WTC11 (cell line): ENCODE data around the gene RPL10. TPM values are rescaled to one million over a fixed set of nuclear protein-coding genes. Genes with fewer than 3 reads are reported as not detected.

ENCODE experiments used
- ATAC-seq: fragments of 200-7000 bp; cut with Tn5 transposase; 2 replicates; pipeline ENCODE4 v1.10.0; 2021; ENCODE audit warnings: mild to moderate bottlenecking, moderate library complexity
- Bru-seq: library from RNA; stranded (reverse); fragments of 400-500 nt; gene quantifications from one replicate; lab custom pipeline; 2021; lab: Mats Ljungman, UMichigan
- CTCF ChIA-PET: fragments of 300-600 bp; sonication (Branson Sonifier 250); formaldehyde crosslinking; loops from one replicate; lab custom pipeline; 2021; ENCODE audit warnings: antibody characterized with exemption; lab: Charles Lee
- POLR2A ChIA-PET: fragments of 350-600 bp; sonication (Branson Sonifier 250); formaldehyde crosslinking; loops from one replicate; lab custom pipeline; 2021; ENCODE audit warnings: antibody characterized with exemption; lab: Charles Lee
- DNase-seq: peaks from one replicate; pipeline ENCODE4 v3.0.0; 2021; ENCODE audit warnings: low spot score
- H3K27ac Mint-ChIP-seq: 2 replicates; pipeline ENCODE4 v1.8.0; 2021; ENCODE audit warnings: mixed read lengths
- H3K27me3 Mint-ChIP-seq: 2 replicates; pipeline ENCODE4 v1.8.0; 2021; ENCODE audit warnings: low read depth, mild to moderate bottlenecking, moderate library complexity, mixed read lengths
- H3K36me3 Mint-ChIP-seq: 2 replicates; pipeline ENCODE4 v1.8.0; 2021; ENCODE audit warnings: mixed read lengths
- H3K4me1 Mint-ChIP-seq: 2 replicates; pipeline ENCODE4 v1.8.0; 2022; ENCODE audit warnings: mixed read lengths
- H3K4me3 Mint-ChIP-seq: 2 replicates; pipeline ENCODE4 v1.8.0; 2021; ENCODE audit warnings: mild to moderate bottlenecking, moderate library complexity, mixed read lengths
- H3K9me3 Mint-ChIP-seq: 2 replicates; pipeline ENCODE4 v1.8.0; 2021; ENCODE audit warnings: mixed read lengths
- AFF4 ChIP-seq: sonication (generic); formaldehyde crosslinking; IDR thresholded peaks from 2 replicates; pipeline ENCODE4 v1.8.1; 2023; ENCODE audit warnings: mild to moderate bottlenecking, missing genetic modification reagents, borderline replicate concordance
- ATF1 ChIP-seq: sonication (generic); formaldehyde crosslinking; IDR thresholded peaks from 2 replicates; pipeline ENCODE4 v1.8.1; 2023; ENCODE audit warnings: mild to moderate bottlenecking, moderate library complexity, missing genetic modification reagents
- EMX1 ChIP-seq: fragments of 250-450 bp; sonication (Bioruptor Pico); IDR thresholded peaks from 2 replicates; pipeline ENCODE4 v1.8.0; 2021; ENCODE audit warnings: mild to moderate bottlenecking
- IRF1 ChIP-seq: sonication (generic); formaldehyde crosslinking; IDR thresholded peaks from 2 replicates; pipeline ENCODE4 v1.8.0; 2023; ENCODE audit warnings: missing genetic modification reagents
- JAZF1 ChIP-seq: fragments of 250-450 bp; sonication (Bioruptor Pico); IDR thresholded peaks from 2 replicates; pipeline ENCODE4 v1.9.0; 2021; ENCODE audit warnings: moderate library complexity, mild to moderate bottlenecking, inconsistent platforms
- NFE2L1 ChIP-seq: sonication (generic); formaldehyde crosslinking; IDR thresholded peaks from 2 replicates; pipeline ENCODE4 v1.8.1; 2023; ENCODE audit warnings: missing genetic modification reagents
- NR1H2 ChIP-seq: sonication (generic); formaldehyde crosslinking; IDR thresholded peaks from 2 replicates; pipeline ENCODE4 v1.9.0; 2021; ENCODE audit warnings: mild to moderate bottlenecking, moderate library complexity, missing genetic modification reagents
- TCF7 ChIP-seq: sonication (generic); formaldehyde crosslinking; IDR thresholded peaks from 2 replicates; pipeline ENCODE4 v1.8.0; 2022; ENCODE audit warnings: mild to moderate bottlenecking, low read depth, missing genetic modification reagents, moderate library complexity
- ZNF121 ChIP-seq: sonication (generic); formaldehyde crosslinking; IDR thresholded peaks from 2 replicates; pipeline ENCODE4 v1.8.0; 2023; ENCODE audit warnings: missing genetic modification reagents
- ZNF232 ChIP-seq: sonication (generic); formaldehyde crosslinking; IDR thresholded peaks from 2 replicates; pipeline ENCODE4 v1.8.0; 2022; ENCODE audit warnings: mild to moderate bottlenecking, missing genetic modification reagents
- ZNF396 ChIP-seq: fragments of 250-450 bp; sonication (Bioruptor Pico); IDR thresholded peaks from 2 replicates; pipeline ENCODE4 v1.8.0; 2021; ENCODE audit warnings: mild to moderate bottlenecking, moderate library complexity, borderline replicate concordance
- ZNF532 ChIP-seq: fragments of 250-450 bp; sonication (Bioruptor Pico); IDR thresholded peaks from 2 replicates; pipeline ENCODE4 v1.9.0; 2021; ENCODE audit warnings: mild to moderate bottlenecking, borderline replicate concordance
- long read RNA-seq, 3 experiments: library from RNA in 1 of 3; library from capped mRNA in 1 of 3; library from polyadenylated mRNA in 1 of 3; unstranded in 2 of 3; stranded (forward) in 1 of 3; transcript quantifications; one replicate each; pipeline ENCODE4 v2.0.0, GENCODE V29; 2021
- total RNA-seq: library from RNA; stranded (reverse); gene quantifications from 3 replicates; pipeline ENCODE4 v1.2.3, GENCODE V29; 2021
- TF ChIP-seq, protein P1 (sequence below): sonication (generic); formaldehyde crosslinking; IDR thresholded peaks from 2 replicates; pipeline ENCODE4 v1.8.0; 2022; ENCODE audit warnings: mild to moderate bottlenecking, missing genetic modification reagents
- TF ChIP-seq, protein P2 (sequence below): fragments of 250-450 bp; sonication (Bioruptor Pico); IDR thresholded peaks from 2 replicates; pipeline ENCODE4 v1.9.0; 2021; ENCODE audit warnings: mild to moderate bottlenecking
- TF ChIP-seq, protein P3 (sequence below): sonication (generic); formaldehyde crosslinking; IDR thresholded peaks from 2 replicates; pipeline ENCODE4 v1.8.1; 2023; ENCODE audit warnings: mild to moderate bottlenecking, missing genetic modification reagents, moderate library complexity
- TF ChIP-seq, protein P4 (sequence below): sonication (generic); formaldehyde crosslinking; IDR thresholded peaks from 2 replicates; pipeline ENCODE4 v1.8.1; 2023; ENCODE audit warnings: mild to moderate bottlenecking, moderate library complexity, missing genetic modification reagents
- TF ChIP-seq, protein P5 (sequence below): sonication (generic); formaldehyde crosslinking; IDR thresholded peaks from 2 replicates; pipeline ENCODE4 v1.8.1; 2022; ENCODE audit warnings: mild to moderate bottlenecking, moderate library complexity, missing genetic modification reagents
- TF ChIP-seq, protein P6 (sequence below): fragments of 250-450 bp; sonication (Bioruptor Pico); IDR thresholded peaks from 2 replicates; pipeline ENCODE4 v1.8.0; 2021; ENCODE audit warnings: mild to moderate bottlenecking

Gene RPL10
- 2,241 to 2,474 TPM (median 2,438 TPM) in 3 replicates for total RNA-seq
- percentile 99 among the genes with signal in this experiment for Bru-seq, nascent RNA
- long read RNA-seq, experiment 1, transcript RPL10-211 (5 exons, 802 nt) = minor isoform, 5 of 1,052 reads
- long read RNA-seq, experiment 1, transcript RPL10-204 (7 exons, 2,318 nt) = minor isoform, 59 of 1,052 reads
- long read RNA-seq, experiment 1, transcript RPL10-201 (6 exons, 2,278 nt) = major isoform, 871 of 1,052 reads
- long read RNA-seq, experiment 1, transcript RPL10-207 (7 exons, 657 nt) = minor isoform, 10 of 1,052 reads
- long read RNA-seq, experiment 1, partial matches to known transcripts = 81 of 1,052 reads
- long read RNA-seq, experiment 1, other reads (novel, unspliced or antisense) = 14 of 1,052 reads
- long read RNA-seq, experiment 2, transcript RPL10-211 (5 exons, 802 nt) = minor isoform, 7 of 2,587 reads
- long read RNA-seq, experiment 2, transcript RPL10-204 (7 exons, 2,318 nt) = minor isoform, 37 of 2,587 reads
- long read RNA-seq, experiment 2, transcript RPL10-201 (6 exons, 2,278 nt) = major isoform, 2,165 of 2,587 reads
- long read RNA-seq, experiment 2, partial matches to known transcripts = 326 of 2,587 reads
- long read RNA-seq, experiment 2, other reads (novel, unspliced or antisense) = 40 of 2,587 reads
- long read RNA-seq, experiment 3, transcript RPL10-204 (7 exons, 2,318 nt) = minor isoform, 97 of 653 reads
- long read RNA-seq, experiment 3, transcript RPL10-216 (5 exons, 1,369 nt) = minor isoform, 23 of 653 reads
- long read RNA-seq, experiment 3, transcript RPL10-201 (6 exons, 2,278 nt) = major isoform, 396 of 653 reads
- long read RNA-seq, experiment 3, transcript RPL10-207 (7 exons, 657 nt) = minor isoform, 13 of 653 reads
- long read RNA-seq, experiment 3, partial matches to known transcripts = 72 of 653 reads
- long read RNA-seq, experiment 3, other reads (novel, unspliced or antisense) = 29 of 653 reads

DNA sequence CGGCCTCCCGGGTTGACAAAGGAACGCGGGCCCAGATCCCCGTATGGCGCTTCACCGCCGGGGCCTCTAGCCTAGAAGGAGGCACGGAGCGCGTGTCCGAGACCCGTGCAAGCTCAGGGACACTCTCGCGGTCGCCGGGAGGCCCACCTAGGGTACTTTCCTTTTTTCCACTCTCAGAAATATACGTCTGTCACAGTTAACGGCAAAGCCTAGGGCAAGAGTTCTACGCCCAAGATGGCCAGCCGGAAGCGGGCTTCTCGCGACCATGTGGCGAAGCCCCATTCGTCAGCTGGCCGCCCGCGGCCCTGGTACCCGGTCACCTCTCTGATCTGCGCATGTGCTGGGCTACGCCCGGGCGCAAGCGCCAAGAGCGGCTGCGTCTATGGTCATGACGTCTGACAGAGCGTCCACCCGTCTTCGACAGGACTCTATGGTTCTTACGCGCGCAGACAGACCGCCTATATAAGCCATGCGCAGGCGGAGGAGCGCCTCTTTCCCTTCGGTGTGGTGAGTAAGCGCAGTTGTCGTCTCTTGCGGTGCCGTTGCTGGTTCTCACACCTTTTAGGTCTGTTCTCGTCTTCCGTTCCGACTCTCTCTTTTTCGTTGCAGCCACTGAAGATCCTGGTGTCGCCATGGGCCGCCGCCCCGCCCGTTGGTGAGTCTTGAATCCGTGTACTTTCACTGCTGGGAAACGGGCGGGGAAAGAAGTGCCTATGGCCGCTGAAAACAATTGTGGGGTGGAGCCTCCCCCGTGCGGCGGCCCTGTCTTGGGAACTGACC is at the start of gene RPL10:
RPL10 (plus strand) TSS at position 490 of the 780 bp plus-strand sequence; CDS start at position 633, 143 bp downstream.
- H3K4me3 Mint-ChIP-seq = peak within 1 kb of the TSS; percentile 97
- ATAC-seq (peak; percentile 51), DNase-seq (peak; percentile 91)
- H3K4me1 Mint-ChIP-seq = peaks cover 16% of the 10 kb centered on the region
- H3K27me3 Mint-ChIP-seq = no peaks in the 10 kb centered on the region
- CTCF ChIA-PET = interaction anchor here (2.8 kb wide), 1 partner anchor 129 kb away, joined by 7 read pairs; no protein-coding TSS in a partner anchor
- peak within 1 kb of the TSS; percentile 99 for H3K27ac Mint-ChIP-seq
- peaks cover 25% of the 10 kb centered on the region for H3K36me3 Mint-ChIP-seq
- no peaks in the 10 kb centered on the region for H3K9me3 Mint-ChIP-seq
- POLR2A ChIA-PET = interaction anchor here (0.8 to 2.6 kb wide), 8 partner anchors 11 to 31 kb away, joined by 3 to 12 read pairs (median 6); partner anchors contain the start of genes DNASE1L1 and EMD
- TF ChIP-seq AFF4 (CRISPR knock-in tag) (no peak), TCF7 (CRISPR knock-in tag) (no peak), ZNF532 (no peak), ZNF396 (CRISPR knock-in tag) (no peak), JAZF1 (CRISPR knock-in tag) (no peak), EMX1 (CRISPR knock-in tag) (no peak), IRF1 (CRISPR knock-in tag) (peak; percentile 61; the same call in 1 of the 2 replicates), NFE2L1 (no peak), ATF1 (CRISPR knock-in tag) (no peak), NR1H2 (CRISPR knock-in tag) (no peak), ZNF121 (CRISPR knock-in tag) (no peak), ZNF232 (no peak; the same call in 1 of the 2 replicates)
- TF ChIP-seq, protein P1, sequence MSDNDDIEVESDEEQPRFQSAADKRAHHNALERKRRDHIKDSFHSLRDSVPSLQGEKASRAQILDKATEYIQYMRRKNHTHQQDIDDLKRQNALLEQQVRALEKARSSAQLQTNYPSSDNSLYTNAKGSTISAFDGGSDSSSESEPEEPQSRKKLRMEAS (CRISPR knock-in tag) = peak; percentile 89
- TF ChIP-seq, protein P2, sequence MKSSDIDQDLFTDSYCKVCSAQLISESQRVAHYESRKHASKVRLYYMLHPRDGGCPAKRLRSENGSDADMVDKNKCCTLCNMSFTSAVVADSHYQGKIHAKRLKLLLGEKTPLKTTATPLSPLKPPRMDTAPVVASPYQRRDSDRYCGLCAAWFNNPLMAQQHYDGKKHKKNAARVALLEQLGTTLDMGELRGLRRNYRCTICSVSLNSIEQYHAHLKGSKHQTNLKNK = no peak
- TF ChIP-seq, protein P3, sequence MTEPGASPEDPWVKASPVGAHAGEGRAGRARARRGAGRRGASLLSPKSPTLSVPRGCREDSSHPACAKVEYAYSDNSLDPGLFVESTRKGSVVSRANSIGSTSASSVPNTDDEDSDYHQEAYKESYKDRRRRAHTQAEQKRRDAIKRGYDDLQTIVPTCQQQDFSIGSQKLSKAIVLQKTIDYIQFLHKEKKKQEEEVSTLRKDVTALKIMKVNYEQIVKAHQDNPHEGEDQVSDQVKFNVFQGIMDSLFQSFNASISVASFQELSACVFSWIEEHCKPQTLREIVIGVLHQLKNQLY (CRISPR knock-in tag) = no peak
- TF ChIP-seq, protein P4, sequence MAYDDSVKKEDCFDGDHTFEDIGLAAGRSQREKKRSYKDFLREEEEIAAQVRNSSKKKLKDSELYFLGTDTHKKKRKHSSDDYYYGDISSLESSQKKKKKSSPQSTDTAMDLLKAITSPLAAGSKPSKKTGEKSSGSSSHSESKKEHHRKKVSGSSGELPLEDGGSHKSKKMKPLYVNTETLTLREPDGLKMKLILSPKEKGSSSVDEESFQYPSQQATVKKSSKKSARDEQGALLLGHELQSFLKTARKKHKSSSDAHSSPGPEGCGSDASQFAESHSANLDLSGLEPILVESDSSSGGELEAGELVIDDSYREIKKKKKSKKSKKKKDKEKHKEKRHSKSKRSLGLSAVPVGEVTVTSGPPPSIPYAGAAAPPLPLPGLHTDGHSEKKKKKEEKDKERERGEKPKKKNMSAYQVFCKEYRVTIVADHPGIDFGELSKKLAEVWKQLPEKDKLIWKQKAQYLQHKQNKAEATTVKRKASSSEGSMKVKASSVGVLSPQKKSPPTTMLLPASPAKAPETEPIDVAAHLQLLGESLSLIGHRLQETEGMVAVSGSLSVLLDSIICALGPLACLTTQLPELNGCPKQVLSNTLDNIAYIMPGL (CRISPR knock-in tag) = peak; percentile 79; the same call in 1 of the 2 replicates
- TF ChIP-seq, protein P5, sequence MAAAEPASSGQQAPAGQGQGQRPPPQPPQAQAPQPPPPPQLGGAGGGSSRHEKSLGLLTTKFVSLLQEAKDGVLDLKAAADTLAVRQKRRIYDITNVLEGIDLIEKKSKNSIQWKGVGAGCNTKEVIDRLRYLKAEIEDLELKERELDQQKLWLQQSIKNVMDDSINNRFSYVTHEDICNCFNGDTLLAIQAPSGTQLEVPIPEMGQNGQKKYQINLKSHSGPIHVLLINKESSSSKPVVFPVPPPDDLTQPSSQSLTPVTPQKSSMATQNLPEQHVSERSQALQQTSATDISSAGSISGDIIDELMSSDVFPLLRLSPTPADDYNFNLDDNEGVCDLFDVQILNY (CRISPR knock-in tag) = peak; percentile 66
- TF ChIP-seq, protein P6, sequence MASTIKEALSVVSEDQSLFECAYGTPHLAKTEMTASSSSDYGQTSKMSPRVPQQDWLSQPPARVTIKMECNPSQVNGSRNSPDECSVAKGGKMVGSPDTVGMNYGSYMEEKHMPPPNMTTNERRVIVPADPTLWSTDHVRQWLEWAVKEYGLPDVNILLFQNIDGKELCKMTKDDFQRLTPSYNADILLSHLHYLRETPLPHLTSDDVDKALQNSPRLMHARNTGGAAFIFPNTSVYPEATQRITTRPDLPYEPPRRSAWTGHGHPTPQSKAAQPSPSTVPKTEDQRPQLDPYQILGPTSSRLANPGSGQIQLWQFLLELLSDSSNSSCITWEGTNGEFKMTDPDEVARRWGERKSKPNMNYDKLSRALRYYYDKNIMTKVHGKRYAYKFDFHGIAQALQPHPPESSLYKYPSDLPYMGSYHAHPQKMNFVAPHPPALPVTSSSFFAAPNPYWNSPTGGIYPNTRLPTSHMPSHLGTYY (CRISPR knock-in tag) = no peak
